IPS-18c (cell line): Measurements from ENCODE around the gene FBLN5.
"Not testable (repeated sequence)": the region's sequence is repeated elsewhere in the genome, so short reads cannot be mapped to it uniquely, and the experiment has no call there.

Source experiments
- H3K4me3 ChIP-seq: 2 replicates; pipeline ENCODE4 v1.7.0; 2013; ENCODE audit warnings: low read depth, mild to moderate bottlenecking, low read length, moderate library complexity; ENCODE audit not compliant: insufficient read depth
- H3K9me3 ChIP-seq: one replicate; pipeline ENCODE4 v1.6.1; 2013; ENCODE audit warnings: mild to moderate bottlenecking, low read length, moderate library complexity; ENCODE audit not compliant: control insufficient read depth, insufficient read depth

Gene FBLN5

DNA sequence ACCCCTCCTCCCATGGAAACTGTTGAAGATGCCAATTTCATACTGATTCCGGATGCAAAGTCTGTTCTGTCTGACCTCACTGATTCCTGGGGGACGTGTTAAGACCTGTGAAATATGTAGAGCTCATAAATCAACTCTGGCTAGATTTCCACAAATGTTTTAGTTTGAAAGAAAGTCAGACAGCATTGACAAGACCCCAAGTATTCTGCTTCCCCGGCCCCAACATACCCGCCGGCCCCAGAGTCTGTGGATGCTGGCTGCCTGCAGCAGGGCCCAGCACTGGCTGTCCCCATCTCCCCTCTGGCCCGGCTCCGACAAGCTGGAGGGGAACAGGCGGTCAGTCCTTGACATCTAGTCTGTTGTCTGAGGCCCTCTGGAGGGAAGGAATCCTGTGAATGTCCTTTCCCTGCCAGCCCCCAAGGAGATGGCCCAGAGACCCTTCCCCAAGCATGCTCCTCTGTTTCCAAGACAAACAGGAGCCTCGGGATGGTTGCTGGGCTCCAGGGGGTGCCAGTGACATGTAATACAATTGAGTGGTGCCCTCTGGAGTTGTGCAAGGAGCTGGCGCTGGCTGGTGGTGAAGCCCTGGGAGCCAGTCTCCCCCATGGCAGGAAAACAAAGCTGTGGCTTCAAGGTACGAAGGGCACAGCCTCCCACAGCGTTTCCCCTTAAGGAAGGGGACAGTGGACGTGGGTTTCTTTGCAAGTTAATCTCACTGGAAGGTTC, 22.3 kb downstream of the FBLN5 start:
- Histone ChIP-seq H3K9me3 (no peaks in the 10 kb centered on the region), H3K4me3 (no peak overlapping the region)

DNA sequence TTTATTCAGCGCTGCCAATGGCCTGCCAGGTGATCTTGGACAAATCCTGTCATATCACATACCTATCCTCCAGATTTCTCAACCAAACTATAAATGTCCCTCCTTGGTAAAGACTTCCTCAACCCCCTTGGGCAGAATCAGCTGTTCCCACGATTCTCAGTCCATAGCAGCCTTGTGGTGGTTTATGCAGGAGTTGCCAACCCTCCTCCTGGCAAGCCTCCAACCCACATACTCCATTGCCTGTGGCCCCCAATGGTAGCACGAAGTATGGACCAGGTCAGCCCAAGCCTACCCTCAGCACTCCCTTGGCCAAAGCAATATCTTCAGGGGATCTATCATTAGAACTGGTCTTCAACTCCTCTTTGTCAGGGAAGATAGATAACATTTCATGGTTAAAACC, 27.0 kb downstream of the FBLN5 start:
- Histone ChIP-seq H3K9me3 (no peaks in the 10 kb centered on the region), H3K4me3 (no peak overlapping the region)

DNA sequence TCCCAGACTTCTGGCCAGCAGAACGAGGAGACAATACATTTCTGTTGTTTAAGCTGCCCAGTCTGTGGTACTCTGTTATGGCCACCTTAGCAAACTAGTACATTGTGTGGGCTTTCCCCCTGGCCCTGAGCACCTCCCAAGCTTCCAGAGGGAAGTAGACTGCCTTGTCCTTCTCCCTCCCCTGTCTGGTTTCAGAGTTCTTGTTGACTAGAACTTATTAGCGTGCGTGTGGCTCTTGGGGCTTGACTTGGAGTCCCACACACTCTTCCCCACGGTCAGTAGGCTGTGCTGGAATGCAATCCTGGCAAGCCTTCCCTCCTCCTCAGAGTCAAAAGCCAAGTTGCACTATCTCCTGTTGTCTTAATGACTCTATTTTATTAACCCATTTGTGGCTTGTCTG, 27.7 kb downstream of the FBLN5 start:
- no peaks in the 10 kb centered on the region for H3K9me3 ChIP-seq
- H3K4me3 ChIP-seq: no peak overlapping the region

DNA sequence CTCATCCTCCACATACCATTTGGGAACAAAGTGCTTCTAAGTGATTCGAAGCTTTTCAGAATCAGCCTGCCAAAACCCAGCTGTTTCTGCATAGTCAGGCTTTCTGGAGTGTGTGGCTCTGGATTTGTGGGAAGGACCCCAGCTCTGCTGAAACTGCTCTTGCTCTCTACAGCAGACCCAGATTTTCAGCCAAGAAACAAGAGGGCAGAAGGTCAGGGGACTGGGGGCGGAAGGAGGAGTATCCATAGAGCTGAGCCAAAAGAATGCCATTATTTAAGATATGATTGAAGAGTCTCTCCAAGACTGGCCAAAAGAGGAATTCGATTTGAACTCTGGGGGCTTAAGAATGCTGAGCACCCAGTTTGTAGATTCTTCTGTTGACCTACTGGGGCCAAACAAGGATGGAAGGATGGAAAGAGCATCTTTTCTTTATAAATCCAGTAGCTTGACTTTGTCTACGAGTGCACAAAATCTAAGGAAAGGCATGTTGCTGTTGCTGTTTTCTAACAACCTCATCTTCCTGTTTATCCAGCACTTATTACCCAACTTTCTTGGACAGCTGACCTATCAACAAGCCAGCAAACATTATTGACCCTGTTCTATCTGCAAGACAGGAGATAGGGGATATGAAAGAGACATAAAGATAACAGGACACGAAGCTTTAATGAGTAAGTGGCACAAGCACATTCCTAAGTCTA, 29.2 kb downstream of the FBLN5 start:
- Histone ChIP-seq H3K4me3 (no peak overlapping the region), H3K9me3 (no peaks in the 10 kb centered on the region)

DNA sequence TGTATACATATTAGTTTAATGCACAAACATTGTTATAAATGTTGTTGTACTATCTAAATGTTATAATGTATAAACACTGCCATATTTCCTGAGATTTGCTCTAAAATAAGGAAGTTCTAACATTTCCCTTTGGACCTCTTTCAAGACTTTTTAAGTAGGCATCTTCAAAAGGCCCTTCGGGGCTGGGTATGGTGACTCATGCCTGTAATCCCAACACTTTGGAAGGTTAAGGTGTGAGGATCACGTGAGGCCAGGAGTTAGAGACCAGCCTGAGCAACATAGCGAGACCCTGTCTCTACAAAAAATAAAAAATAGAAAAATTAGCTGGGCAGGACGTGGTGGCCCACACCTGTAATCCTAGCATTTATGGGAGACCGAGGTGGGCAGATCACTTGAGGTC, 35.5 kb downstream of the FBLN5 start:
- Histone ChIP-seq H3K4me3 (no peak overlapping the region), H3K9me3 (peaks cover 2% of the 10 kb centered on the region)

DNA sequence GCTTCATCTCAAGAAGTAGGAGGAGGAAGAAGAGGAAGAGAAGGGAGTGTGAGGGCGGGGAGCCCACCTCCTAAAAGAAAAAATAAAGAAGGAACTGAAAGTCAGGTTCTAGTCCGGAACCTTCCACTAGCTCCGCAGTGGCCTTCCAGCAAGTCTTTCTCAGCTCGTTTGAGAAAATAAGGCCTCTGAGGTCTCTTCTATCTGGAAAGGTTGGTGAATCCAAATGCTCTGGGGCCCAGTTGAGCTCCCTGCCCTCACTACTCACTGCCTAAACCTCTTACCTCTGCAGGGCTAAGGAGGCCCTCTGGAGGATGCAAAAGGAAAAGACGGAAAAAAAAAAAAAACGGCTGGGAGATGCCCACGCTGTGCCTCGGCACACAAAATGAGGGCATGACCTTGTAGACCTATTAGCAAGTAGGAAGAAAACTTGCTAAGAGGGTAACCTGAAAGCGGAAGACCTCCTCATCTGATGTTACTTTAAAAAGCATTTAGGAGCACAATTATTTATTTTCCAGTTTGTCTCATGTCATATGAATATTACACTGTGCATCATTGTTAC, 35.9 kb downstream of the FBLN5 start:
- Histone ChIP-seq H3K9me3 (peaks cover 2% of the 10 kb centered on the region), H3K4me3 (no peak overlapping the region)

DNA sequence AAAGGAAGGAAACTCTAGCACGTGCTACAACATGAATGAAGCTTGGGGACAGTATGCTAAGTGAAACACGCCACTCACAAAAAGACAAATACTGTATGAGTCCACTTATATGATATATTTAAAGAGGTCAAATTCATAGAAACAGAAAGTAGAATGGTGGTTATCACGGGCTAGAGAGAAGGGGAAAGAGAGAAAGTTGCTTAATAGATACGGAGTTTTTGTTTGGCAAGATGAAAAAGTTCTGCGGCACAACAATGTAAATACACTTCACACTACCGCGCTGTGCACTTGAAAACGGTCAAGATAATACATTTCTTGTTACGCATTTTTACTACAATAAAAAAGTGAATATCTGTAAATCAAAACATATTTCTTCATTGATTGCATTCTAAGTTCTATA, 37.3 kb downstream of the FBLN5 start:
- no peak overlapping the region for H3K4me3 ChIP-seq

DNA sequence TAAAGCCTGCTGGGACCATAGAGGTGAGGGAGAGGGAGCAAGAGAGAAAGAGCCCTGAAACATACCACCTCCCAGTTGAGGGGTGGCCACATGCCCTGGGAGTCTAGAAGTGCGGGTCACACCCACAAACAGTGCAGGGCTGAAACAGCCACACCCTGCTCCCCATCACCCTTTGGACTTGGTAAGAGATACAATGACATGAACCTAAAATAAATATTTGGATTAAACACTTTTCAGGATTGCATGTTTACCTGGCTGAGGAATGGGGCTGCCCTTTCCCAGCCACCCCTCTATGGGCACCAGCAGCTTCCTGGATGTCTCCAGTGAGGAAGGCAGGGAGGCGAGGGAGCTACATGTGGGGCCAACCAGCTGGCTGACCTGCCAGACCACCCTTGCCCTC, 41.1 kb downstream of the FBLN5 start:
- no peak overlapping the region for H3K4me3 ChIP-seq
- peaks cover 2% of the 10 kb centered on the region for H3K9me3 ChIP-seq

More for the DNA sequence above, 37.3 kb downstream of the FBLN5 start:
- H3K9me3 ChIP-seq: peaks cover 2% of the 10 kb centered on the region

DNA sequence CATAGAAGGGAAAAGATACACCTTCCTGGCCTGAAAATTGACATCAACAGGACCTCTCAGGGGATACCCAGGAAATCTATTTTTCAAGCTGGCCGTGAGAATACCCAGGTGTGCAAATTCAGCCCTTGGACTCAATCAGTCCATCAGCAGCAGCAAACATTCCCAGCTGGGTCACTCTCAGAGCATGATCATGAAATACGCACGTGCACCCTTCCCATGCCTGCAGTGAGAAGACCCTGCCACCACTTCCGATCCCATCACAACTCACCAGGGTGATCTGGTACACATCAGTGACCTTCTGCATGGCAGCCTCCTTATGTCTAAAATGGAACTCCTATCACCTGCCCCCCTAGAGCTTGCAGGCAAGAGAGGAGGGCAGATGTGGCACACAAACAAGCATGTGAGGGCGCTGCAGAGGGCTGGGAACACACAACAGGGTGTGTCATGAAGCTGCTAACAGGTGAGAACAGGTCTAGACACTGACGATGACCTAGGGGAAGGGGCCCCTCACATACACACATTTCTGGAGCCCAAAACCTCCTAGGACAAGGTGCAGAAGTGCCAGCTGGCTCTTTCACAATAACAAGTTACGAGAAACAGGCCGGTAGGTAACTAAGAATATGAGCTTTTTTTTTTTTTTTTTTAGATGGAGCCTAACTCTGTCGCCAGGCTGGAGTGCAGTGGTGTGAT, 42.4 kb downstream of the FBLN5 start:
- H3K4me3 ChIP-seq: no peak overlapping the region

DNA sequence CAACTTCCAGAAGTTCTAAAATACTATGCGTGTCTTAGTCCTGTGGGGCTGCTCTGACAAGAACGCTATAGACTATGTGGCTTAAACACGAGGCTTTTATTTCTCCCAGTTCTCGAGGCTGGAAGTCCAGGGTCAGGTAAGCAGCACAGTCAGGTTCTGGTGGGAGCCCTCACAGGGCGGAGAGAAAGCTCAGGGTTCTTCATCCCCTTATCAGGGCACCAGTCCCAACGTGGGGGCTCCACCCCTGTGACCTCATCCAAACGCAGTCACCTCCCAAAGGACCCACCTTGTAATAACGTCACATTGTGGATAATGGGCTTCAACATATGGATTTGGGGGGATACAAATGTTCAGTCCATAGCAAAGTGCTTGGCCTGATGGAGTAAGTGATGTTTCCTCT, 43.0 kb downstream of the FBLN5 start:
- no peak overlapping the region for H3K4me3 ChIP-seq
- H3K9me3 ChIP-seq: peaks cover 2% of the 10 kb centered on the region

More for the DNA sequence above, 42.4 kb downstream of the FBLN5 start:
- H3K9me3 ChIP-seq: peaks cover 2% of the 10 kb centered on the region

DNA sequence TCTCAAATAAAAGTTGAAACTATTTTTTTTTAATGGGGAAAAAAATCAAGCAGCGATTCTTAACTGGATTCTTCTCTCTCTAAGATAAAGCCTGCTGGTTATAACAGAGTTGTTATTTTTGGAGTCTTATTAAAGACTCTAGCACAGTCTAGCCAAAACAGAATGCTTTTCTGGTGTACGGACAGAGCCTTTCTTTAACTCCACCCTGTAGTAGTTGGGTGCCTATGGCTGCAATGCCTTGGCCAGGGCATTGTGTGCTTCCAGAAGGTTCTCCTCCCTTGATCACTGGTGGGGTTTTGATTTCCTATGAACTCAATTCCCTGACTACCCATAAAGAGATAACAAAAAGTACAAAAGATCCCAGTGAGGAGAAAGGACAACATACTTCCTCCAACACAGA, 44.4 kb downstream of the FBLN5 start:
- no peak overlapping the region for H3K4me3 ChIP-seq

DNA sequence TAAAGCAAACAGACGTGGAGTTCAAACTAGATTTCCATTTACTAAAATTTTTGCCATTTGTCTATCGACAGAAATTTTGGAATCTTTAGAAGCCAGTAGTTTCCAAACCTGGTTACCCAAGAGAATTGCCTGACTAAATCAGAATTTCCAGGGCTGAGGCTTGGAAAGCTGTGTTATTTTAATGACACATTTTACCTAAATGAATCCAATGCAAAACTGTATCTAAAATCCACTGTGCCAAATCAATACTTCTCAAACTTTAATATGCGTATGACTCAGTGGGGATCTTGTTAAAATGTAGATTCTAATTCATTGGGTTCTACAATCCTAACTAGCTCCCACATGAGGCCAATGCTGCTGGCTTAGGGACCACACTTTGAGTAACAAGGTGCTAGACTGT, 45.2 kb downstream of the FBLN5 start:
- Histone ChIP-seq H3K4me3 (no peak overlapping the region), H3K9me3 (peaks cover 2% of the 10 kb centered on the region)

More for the DNA sequence above, 44.4 kb downstream of the FBLN5 start:
- H3K9me3 ChIP-seq: peaks cover 2% of the 10 kb centered on the region

DNA sequence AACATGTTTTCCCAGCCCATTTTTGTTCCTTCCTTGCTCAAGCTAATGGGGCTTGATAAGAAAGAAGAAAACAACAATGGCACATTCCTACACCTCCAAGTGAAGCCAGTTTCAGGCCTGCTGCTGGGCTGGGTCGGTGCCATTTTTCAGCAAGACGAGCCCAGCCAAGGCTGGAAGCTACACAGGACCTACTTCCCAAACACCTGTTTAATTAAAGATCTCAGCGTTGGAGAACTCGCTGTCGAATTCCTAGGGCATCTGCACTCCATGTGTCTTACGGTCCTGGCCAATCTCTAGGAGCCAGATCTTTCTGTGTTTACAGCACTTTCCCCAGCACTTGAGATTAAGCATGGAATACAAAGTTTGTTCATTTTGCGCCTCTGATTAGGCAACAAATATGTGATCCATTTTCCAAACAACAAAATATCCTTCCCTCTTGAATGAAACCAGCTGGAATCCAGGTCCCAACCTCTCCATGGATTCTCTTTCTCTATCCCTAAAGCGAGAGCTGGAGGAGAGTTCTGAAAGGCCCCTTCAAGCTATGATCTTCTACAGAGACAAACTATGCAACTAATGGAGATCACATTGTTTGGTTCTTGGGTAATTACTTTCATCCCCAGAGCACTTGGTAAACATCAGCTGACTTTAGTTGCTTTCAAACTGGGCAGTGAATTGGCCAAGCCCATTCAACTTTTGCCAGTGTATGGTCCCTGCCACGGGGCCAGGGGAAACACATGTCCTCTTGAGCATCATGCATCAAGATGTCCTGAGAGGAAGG, 45.9 kb downstream of the FBLN5 start:
- no peaks in the 10 kb centered on the region for H3K9me3 ChIP-seq
- no peak overlapping the region for H3K4me3 ChIP-seq

DNA sequence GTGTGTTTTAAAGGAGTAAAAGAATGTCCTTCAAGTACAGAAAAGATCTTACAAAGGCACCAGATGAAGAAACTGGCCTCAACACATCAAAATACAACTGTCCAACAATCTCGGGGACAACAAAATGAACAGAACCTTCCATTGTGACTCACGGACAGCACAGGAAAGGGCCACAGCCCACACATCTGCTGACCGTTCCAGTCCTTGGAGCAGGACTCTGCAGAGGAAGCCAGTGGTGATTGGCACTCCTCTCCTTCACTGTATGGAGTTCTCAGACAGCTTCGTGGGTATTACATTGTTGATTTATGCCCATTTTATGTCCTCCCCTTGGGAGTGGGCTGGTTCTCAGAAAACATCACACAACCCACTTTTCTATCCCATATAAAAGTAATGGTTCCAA, 47.7 kb downstream of the FBLN5 start:
- no peaks in the 10 kb centered on the region for H3K9me3 ChIP-seq
- no peak overlapping the region for H3K4me3 ChIP-seq

DNA sequence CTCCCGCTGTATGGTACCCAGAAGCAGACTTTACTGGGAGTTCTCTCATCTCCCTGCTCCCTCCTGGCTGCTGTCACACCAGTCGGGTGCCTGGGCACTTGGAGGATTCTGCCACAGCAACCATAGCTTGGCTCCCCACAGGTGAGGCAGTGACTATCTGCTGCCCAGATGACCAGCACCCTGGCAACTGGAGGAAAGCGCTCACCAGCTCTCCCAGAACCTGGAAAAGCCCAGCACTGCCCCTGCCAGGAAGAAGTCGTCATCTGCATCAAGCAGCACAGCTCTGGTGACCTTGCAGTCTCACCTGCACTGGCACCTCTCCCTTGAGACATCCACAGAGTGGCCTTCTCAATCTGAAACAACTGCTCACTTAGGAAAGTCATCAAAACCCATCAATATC, 48.3 kb downstream of the FBLN5 start:
- Histone ChIP-seq H3K9me3 (no peaks in the 10 kb centered on the region), H3K4me3 (no peak overlapping the region)

DNA sequence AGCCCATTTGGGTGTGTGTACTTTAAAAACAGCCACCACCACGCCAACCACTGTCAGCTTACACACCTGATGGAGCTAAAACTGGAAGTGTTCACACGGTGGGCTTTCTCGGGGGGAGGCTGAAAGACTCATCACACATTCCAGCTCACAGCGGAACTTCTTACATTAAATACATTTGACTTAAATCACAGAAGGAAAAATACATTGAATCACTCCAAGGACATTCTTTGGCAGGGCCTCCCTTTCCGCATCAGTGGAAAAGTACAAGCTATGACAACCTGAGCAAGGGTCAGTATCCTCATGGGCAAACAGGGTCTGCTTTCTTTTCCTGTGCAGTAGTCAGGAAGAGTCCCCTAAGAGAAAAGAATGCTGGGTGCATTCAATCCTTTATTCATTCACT, 49.1 kb downstream of the FBLN5 start:
- H3K9me3 ChIP-seq: no peaks in the 10 kb centered on the region
- no peak overlapping the region for H3K4me3 ChIP-seq

DNA sequence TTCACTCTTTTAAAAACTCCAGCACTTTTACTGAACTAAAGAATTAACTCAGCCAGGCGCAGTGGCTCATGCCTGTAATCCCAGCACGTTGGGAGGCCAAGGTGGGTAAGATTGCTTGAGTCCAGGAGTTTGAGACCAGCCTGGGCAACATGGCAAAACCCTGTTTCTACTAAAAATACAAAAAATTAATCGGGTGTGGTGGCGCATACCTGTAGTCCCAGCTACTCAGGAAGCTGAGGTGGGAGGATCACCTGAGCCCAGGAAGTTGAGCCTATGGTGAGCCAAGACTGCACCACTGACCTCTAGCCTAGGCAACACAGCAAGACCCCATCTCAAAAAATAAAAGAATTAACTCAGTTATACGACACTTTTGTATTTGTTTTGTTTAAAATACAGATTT, 49.8 kb downstream of the FBLN5 start:
- not testable (repeated sequence) for H3K4me3 ChIP-seq, H3K9me3 ChIP-seq
